Limb (tissue), 2 donors: ENCODE results near the gene SKI.
"Not testable (repeated sequence)": the region's sequence is repeated elsewhere in the genome, so short reads cannot be mapped to it uniquely, and the experiment has no call there.

Experiments
- DNase-seq, 2 donors: peaks; one replicate each; pipeline ENCODE4 v3.0.0-alpha.2; 2016; ENCODE audit errors: extremely low spot score in 2 of 2

SKI gene

DNA sequence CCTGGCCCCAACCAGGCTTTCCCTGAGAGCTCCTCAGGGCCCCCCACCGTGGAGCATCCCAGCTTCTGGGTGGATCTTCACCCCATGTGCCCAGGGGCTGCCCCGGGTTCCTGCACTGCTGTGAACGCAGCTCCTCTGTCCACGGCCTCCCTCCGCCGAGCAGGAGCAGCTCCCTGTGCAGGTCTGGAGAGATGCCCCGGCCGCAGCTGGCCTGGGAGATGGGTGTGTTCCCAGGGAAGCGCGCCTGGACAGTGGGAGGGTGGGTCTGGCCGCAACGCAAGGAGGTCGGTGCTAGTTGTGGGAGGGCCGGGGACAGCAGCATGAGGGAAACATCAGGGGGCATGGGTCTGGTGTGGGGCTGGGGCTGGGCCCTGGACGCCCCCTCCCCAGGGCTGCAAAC is 91.9 kb downstream of the SKI start:
- no peak for DNase-seq

DNA sequence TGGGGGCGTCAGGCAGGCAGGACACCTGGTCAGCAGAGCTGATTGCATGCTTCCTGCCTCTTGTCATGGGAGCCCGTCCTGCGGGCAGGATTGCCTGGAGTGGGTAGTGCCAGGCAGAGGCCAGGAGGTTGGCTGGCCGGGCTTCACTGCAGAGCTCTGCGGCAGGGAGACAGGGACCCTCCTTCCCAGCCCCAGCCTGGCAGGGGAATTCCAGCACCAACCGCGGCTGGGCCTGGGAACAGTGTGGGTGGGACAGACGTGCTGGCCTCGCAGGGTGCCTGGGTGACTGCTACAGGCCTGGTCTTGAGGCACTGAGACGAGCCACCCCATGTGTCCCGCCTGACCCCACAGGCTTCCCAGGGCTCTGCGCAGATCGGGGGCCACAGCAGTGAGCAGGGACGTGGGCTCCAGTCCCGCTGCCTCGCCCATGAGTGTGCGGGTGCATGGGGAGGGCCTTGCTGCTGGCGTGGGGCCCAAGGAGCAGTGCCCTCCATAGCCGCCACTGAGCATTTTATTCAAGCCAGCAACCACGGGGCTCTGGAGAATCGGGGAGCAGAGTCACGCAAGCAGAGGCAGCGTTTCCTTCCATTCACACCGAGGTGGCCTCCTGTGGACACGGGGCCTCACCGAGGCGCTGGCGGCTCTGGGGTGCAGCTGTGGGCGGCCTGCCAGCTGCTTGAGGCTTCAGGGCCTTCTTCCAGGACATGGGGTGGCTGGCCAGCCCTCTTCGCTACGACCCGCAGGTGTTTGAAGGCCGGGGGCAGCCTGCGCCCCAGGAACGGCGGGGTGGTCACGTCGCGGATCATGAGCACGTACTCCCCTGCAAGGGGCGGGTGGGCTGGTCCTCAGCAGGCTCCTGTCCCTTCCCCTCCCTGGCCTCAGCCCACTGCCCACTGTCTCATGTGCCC is 92.9 kb downstream of the SKI start:
- DNase-seq, result no peak

DNA sequence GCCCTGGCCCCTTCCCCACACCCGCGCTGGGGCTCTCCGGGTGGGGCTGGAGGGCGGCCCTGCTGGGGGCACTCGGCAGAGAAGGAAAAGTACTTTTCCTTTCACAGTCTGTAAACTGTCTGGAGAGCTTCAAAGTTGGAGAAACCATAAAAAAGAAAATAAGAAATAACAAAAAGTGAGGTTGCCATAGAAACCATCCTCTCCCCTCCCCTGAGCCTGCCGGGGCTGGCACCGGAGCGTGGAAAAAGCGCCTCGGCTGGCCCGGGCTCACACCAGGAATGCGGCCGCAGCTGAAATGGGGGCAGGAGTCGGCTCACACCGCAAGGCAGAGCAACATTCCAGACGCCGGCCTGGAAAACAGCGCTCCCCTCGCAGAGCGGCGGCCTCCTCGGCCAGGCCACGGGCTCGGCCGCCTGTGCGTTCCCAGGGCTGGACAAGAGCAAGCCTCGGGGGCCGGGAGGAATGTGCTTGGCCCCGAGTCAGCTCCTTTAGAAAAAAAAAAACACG is 94.0 kb downstream of the SKI start:
- peak; percentile 93 to 94 for DNase-seq

DNA sequence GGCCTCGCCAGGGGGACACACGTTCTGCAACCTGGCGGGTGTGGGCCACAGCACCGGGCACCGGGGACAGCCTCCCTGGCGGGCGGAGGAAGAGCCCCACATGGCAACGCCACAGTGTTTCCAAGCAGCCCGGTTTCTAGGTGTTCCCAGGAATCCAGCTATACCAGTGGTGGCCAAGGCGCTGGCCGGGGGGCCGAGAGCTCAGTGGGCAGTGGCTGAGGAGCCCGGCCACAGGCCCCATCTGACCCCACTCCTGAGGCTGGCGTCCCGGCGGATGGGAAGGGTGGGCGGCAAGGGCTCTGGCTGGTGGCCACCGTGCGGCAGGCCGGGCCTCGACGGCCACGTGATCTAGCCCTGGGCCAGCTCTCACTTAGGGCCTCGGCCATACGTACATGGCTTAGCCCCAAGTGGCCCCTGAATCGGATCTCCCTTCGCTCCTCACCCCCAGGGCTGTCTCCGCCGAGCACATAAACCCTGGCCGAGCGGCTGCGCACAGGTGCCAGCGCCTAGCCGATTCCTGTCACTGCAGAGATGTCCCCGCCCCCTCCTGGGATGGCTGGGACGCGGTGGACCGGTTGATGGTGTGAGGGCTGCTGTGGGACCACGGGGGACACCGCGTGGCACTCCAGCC is 94.6 kb downstream of the SKI start:
- DNase-seq, result no peak

DNA sequence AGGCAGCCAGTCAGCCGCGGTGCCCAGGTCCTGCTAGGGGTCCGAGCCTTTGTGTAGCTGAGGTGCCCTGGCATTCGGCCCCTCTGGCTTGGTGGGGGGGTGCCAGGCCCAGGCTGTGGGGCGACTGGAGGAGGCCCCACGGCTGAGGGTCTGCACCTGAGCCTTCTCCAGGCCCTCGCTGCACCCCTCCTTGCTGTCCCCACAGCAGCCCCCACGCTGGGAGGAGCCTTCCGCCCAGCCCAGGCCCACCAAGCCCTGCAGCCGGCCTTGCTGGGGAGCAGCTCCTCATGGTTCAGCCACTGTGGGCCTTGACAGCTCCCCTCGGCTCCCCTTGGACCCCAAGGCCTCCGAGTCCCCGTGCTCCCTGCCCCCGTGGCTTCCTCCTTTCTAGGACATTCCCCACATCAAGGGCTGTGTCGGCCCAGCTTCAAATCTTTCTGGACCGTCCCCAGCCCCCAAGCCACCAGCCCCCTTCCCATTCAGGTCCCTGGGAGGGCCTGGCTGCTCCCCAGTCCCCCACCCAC is 95.4 kb downstream of the SKI start:
- DNase-seq, result no peak

DNA sequence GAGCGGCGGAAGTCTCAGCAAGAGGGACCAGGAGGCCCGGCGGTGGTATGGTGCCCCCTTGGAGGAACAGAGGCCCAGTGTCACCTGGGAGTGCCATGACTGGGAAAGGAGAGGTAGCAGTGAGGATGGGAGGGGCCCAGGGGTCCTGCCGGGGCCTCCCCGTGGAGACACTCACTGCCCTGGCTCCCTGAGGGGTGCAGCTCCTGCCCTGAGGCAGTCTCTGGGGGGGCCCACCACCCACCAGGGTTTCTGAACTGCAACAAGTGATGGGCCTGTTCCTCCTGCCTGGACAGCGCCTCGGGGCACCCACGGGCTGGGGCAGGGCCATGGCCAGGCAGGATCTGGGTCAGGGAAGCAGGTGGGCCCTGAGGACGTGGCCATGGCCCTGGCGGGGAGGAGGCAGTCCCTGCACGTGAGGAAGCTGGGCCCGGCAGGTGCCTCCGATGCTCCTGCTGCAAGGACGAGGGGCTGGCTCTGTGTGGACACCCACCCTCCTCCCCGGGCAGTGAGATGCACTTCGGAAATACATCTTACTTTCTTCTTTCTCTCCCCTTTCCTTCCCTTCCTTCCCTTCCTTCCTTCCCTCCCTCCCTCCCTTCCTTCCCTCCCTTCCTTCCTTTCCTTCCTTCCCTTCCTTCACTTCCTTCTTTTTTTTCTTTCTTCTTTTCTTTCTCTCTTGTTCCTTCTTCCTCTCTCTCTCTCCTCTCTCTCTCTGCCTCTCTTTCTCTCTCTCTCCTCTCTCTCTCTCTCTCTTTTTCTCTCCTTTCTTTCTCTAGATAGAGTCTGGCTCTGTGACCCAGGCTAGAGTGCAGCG is 96.6 kb downstream of the SKI start:
- DNase-seq, result no peak

DNA sequence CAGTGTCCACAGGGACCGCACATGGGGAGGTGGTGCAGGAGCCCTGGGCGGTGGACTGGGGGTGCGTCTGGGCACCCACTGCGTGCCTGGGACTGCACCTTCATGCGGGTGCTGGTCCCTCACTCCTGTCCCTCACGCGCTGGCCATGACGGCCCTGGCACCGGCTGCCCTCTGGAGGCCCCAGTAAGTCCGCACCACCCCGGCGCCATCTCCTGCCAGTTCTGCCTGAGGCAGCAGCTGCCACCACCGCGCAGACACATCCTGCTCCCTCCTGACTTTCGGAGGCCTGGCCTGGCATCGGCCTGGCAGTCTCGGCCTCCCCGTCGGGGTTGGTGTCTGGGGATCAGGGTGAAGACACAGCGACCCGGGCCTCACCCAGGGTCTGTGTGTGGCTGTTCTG is 98.4 kb downstream of the SKI start:
- no peak for DNase-seq

DNA sequence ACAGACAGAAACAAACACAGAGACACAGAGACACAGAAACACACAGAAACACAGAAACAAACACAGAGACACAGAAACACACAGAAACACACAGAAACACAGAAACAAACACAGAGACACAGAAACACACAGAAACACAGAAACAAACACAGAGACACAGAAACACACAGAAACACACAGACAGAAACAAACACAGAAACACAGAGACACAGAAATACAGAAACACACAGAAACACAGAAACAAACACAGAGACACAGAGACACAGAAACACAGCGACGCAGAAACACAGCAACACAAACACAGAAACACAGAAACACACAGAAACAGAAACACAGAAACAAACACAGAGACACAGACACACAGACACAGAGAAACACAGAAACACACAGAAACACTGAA is 99.0 kb downstream of the SKI start:
- DNase-seq, result not testable (repeated sequence)

DNA sequence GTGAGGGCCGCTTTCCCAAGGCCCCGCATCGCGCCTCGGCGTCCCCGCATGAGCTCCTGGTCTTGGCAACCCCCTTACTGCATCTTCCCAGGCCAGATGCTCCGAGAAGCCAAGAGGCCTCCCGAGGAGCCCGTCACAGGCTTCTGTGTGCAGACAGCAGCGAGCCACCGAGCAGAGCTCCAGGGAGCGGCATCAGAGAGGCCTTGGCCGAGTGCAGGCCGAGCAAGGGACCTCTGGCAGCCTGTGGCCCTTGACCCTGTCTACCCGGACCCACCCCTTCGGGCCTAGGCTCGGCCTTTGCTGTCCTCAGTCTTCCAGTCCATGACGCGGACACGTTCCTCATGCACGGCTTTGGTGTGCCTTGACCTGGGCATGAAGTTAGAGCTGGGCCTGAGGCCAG is 99.7 kb downstream of the SKI start:
- DNase-seq, result no peak

DNA sequence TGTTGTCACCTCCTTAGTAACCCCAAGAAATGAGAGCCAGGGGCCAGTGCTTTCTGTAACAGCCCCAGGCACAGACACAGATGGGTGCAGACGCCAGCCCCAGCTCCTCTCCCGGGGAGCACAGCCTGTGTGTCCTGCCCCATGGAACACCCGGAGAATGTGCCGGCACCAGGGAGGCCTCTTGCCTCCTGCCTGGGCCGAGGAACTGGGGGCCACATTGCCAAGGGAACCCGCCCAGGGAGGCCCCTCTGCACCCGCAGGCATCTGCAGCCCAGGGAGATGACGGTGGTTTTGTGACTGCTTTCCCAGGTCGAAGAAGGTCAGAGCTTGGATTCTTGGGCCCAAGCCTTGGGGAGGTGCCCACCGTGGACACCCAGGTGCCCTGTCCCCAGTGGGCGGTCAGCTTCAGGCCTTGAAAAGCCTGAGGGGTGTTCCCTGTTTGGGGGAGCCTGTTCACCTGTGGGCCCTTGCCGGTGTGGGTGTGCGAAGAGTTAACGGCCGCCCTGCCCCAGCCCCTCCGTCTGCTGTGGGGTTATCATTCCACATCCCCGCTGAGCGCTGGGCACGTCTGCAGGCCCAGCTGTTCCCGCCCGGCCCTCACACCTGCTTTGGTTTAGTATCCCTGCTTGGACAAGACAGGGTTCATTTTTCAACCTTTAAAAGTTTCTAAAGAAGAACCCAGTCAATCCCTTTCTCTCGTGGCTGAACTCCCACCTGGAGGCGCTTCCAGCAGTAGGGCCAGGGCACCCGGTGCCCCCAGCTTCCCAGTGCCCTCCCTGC is 100.7 kb downstream of the SKI start:
- DNase-seq, result no peak

DNA sequence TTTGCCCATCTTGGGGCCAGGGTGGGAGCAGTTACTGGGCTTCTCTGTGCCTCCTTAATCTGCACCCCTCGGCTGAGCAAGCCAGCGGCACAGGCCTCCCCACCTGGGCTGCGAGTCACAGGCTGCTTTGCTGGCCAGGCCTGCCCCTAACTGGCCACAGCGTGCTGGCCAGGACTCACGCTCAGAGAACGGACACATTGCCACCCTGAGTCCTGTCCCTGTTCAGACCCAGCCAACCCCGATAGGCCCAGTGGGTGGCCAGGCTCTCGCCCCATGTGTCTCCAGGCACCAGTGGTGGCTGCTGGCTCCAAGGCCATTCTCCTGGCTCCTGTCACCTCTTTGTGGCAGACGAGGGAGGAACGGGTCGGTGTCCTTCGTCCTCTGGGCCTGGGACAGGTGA is 101.9 kb downstream of the SKI start:
- DNase-seq, result no peak

DNA sequence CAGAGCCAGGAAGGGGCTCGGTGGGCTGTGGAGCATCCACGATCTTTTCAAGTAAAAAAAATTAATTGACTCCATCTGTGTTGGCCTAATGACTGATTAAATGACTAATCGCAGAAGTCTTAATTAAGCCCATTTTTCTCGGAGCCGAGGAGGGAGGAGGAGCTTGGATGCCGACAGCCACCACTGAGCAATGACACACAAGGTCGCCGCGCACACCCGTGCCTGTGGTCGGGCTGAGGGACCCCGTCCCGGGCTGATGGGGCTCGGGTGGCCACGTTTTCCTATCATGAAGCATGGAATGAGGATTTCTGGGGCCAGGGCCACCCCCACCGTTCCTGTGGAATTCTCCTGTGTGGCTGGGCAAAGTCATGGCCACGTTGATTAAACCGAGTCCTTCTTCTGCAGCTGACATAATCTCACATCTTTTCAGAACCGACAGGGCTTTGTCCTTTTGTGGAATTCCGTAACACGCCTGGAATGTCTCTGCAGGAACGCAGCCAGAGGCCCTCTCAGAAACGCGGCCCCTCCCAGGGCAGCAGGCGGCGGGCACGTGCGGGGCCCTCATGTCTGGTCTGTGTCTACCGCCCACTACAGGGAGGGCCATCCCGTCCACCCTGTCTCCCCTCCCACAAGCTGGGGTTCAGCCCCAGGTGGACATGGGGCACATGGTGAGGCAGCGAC is 102.5 kb downstream of the SKI start:
- DNase-seq, result peak; percentile 86 to 89

DNA sequence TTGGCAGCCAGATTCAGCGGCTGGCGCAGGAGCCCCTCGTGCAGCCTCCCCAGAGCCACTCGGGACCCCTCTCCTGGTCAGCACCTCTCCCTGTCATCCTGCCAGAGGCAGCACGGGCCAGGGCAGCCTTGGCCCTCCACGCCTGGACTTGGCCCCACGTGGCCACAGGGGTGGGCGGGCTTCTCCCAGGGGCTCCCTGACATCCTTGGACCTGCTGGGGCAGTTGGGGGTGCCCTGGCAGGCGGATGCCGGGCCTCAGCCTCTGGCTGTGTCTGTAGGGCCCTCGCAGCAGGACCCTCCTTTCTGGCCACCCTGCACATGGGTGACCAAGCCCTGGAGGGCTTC is 103.1 kb downstream of the SKI start:
- no peak for DNase-seq

DNA sequence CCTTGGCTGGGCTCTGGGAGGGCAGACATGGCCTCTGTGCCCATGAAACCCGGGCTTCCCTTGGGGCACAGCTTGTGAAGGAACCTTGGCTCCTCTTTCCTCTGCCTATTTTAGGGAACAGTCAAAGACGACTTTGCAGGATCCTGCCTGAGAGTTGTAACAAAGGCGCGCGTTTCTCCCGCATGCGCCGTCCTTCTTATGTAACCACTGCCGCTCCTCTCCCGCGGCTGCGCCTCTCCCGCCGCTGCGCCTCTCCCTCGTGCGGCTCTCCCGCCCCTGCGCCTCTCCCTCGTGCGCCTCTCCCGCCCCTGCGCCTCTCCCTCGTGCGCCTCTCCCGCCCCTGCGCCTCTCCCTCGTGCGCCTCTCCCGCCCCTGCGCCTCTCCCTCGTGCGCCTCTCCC is 103.5 kb downstream of the SKI start:
- not testable (repeated sequence) for DNase-seq

DNA sequence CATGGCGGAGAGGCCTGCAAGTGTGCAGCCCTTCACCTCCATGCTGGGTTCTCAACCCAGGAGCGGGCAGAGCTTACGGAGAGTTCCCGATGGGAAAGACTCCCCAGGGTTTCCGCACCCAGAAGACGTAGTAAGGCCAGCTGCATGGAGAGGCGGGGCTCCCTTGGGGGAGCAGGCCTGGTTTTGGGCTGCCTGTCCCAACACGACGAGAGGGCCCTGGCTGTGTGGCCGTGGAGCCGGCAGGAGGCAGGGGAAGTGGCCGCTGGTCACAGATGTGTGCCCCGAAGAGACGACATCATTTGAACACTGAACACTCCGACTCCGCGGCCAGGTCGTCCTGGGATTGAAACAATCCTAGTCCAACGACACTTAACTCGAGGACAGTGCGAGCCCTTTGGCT is 106.2 kb downstream of the SKI start:
- no peak for DNase-seq

DNA sequence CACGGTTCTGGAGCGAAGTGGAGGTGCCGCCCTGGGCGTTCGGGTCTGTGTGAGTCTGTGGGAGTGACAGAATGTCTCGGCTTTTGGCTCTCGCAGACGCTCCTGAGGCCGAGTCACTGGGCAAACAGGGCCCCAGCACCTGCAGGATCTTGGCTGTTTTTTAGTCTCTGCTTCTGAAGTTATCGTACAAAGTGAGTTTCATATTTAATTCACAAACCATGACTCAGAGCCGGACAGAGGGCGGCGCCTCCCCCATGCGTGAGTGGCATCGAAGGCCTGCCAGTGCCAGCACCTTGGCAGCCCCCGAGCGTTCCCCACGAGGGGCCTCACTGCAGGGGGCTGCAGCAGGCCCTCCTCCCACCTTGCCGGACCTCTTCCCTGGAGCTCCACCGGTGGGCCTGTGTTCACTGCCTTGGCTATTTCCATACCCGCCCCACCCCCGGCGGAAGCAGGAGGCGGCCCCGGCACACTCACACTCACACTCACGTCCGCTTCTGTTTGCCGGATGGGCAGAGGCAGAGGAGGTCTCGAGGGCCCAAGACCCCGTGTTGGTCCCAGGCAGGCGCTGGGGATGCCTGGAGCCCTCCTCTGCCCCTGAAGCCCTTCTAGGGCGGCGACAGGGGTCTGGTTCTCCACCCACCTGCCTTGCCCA is 106.9 kb downstream of the SKI start:
- no peak for DNase-seq

DNA sequence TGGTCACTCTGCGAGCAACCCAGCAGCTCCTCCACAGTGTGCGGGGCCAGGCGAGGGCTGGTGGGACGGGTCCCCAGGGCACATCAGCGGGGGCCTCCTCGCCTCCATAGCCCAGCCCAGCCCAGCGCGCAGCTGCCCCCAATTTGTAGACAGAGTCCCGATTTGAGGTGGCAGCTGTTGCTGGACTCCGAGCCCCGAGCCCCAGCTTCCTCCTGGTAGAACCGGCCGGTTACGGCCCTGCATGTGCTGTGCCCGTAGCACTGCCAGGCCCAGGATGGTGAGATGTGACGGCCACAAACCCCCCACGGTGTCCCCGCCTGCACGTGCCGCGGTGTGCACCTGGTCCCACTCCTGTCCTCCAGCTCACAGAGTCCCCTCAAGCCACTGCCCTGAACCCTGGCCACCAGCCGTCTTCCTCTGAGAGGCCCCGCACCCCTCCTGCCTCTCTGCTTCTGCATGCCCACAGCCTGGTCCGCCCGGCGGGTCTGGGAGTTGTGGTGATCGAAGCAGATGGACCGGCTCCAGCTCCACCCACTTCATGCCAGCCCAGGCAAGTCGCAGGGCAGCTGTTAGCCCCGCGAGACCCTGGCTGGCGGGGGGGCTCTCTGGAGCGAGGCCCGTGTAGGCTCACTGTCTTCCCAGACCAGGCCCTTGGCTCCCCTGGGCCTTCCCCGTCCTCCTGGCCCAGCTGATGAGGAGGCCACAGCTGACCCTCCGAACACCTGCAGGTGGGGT is 107.8 kb downstream of the SKI start:
- DNase-seq, result no peak

DNA sequence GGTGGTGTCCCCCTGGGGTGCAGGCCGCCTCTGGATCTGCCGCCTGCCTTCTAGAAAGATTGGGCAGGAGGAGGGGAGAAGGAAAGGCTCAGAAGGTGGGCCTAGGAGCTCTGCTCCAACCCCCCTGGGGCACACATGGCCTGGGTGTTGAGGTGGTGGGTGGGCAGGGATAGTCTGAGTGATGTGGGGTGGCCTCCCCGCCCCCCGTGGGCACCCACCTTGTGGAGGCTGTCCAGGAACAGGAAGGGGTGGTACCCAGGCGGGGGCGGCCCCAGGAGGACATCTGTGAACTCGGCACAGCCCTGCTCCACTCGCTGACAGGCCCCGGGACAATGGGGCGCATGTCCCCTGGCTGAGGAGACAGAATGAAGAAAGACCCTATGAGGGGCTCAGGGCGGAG is 108.4 kb downstream of the SKI start:
- DNase-seq, result no peak

DNA sequence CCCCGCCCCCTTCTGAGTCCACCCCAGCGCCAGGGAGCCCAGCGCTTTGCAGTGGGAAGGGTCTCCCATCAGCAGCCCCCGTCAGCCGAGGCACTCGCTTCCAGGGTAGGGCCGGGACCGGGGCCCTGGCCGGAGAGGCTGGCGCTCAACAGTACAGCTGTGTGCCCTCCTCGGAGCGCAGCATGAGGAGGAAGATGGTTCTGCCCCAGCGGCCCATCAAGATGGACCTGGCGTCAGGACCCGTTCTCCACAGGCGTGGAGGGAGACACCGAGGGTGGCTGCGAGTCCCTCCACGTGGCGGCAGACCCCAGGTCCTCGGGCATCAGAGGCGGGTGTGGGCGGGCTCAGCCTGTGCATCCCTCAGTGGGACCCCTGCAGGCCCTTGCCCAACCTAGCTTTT is 109.0 kb downstream of the SKI start:
- no peak for DNase-seq
